H9 (cell line): Measurements from ENCODE around the gene CDC25C. TPM values are rescaled to one million over a fixed set of nuclear protein-coding genes. Genes with fewer than 3 reads are reported as not detected.

Source experiments
- DNase-seq: peaks from one replicate; pipeline ENCODE4 v3.0.0-alpha.2; 2017
- H2AFZ ChIP-seq: one replicate; pipeline ENCODE4 v1.6.1; 2013; ENCODE audit warnings: mild to moderate bottlenecking, low read length, control low read depth, moderate library complexity
- H2AK5ac ChIP-seq: 2 replicates; pipeline ENCODE4 v1.6.1; 2013; ENCODE audit warnings: low read length, control low read depth, mixed read lengths; ENCODE audit not compliant: insufficient read length
- H2BK120ac ChIP-seq: one replicate; pipeline ENCODE4 v1.6.1; 2013; ENCODE audit warnings: low read depth, mild to moderate bottlenecking, low read length, control low read depth, inconsistent platforms; ENCODE audit not compliant: poor library complexity, severe bottlenecking
- H2BK12ac ChIP-seq: 2 replicates; pipeline ENCODE4 v1.6.1; 2013; ENCODE audit warnings: low read length, control low read depth, mixed read lengths, low read depth; ENCODE audit not compliant: insufficient read length
- H2BK15ac ChIP-seq: 2 replicates; pipeline ENCODE4 v1.6.1; 2013; ENCODE audit warnings: low read depth, low read length, control low read depth
- H2BK20ac ChIP-seq: one replicate; pipeline ENCODE4 v1.6.1; 2013; ENCODE audit warnings: low read depth, mild to moderate bottlenecking, low read length, control low read depth, inconsistent platforms; ENCODE audit not compliant: poor library complexity, severe bottlenecking
- H2BK5ac ChIP-seq: 2 replicates; pipeline ENCODE4 v1.6.1; 2013; ENCODE audit warnings: low read length, control low read depth, mixed read lengths; ENCODE audit not compliant: insufficient read length
- H3K14ac ChIP-seq: 2 replicates; pipeline ENCODE4 v1.6.1; 2013; ENCODE audit warnings: low read length, control low read depth; ENCODE audit not compliant: insufficient read depth
- H3K18ac ChIP-seq: 2 replicates; pipeline ENCODE4 v1.6.1; 2013; ENCODE audit warnings: low read depth, mild to moderate bottlenecking, mixed read lengths, low read length, control low read depth; ENCODE audit not compliant: insufficient read length
- H3K23ac ChIP-seq: 2 replicates; pipeline ENCODE4 v1.6.1; 2013; ENCODE audit warnings: low read length, control low read depth, mixed read lengths, low read depth; ENCODE audit not compliant: insufficient read length
- H3K23me2 ChIP-seq: 2 replicates; pipeline ENCODE4 v1.6.1; 2013; ENCODE audit warnings: low read depth, mild to moderate bottlenecking, mixed read lengths, low read length, control low read depth; ENCODE audit not compliant: insufficient read length, poor library complexity, severe bottlenecking
- H3K27ac ChIP-seq: 2 replicates; pipeline ENCODE4 v1.5.1; 2013; ENCODE audit warnings: low read length, control low read depth, mixed read lengths, low read depth; ENCODE audit not compliant: insufficient read length
- H3K27me3 ChIP-seq: 2 replicates; pipeline ENCODE4 v1.6.1; 2013; ENCODE audit warnings: low read length, control low read depth, inconsistent platforms; ENCODE audit not compliant: insufficient read depth
- H3K4ac ChIP-seq: 2 replicates; pipeline ENCODE4 v1.6.1; 2013; ENCODE audit warnings: low read depth, mild to moderate bottlenecking, control low read depth, inconsistent platforms, low read length, moderate library complexity
- H3K4me1 ChIP-seq: 2 replicates; pipeline ENCODE4 v1.6.1; 2013; ENCODE audit warnings: low read length, control low read depth, inconsistent platforms; ENCODE audit not compliant: insufficient read depth
- H3K4me2 ChIP-seq: 2 replicates; pipeline ENCODE4 v1.6.1; 2013; ENCODE audit warnings: low read length, control low read depth, mixed read lengths; ENCODE audit not compliant: insufficient read length, insufficient read depth
- H3K56ac ChIP-seq: 2 replicates; pipeline ENCODE4 v1.6.1; 2013; ENCODE audit warnings: low read depth, mild to moderate bottlenecking, mixed read lengths, low read length, control low read depth; ENCODE audit not compliant: insufficient read length
- H3K79me1 ChIP-seq: 2 replicates; pipeline ENCODE4 v1.6.1; 2013; ENCODE audit warnings: low read depth, mild to moderate bottlenecking, moderate library complexity, low read length, control low read depth, inconsistent platforms; ENCODE audit not compliant: insufficient read depth, poor library complexity, severe bottlenecking
- H3K79me2 ChIP-seq: 2 replicates; pipeline ENCODE4 v1.6.1; 2013; ENCODE audit warnings: low read length, control low read depth, inconsistent platforms; ENCODE audit not compliant: insufficient read depth
- H3K9ac ChIP-seq: 2 replicates; pipeline ENCODE4 v1.6.1; 2013; ENCODE audit warnings: low read length, control low read depth, mixed read lengths; ENCODE audit not compliant: insufficient read length; ENCODE audit errors: extremely low read depth
- H3K9me3 ChIP-seq: one replicate; pipeline ENCODE4 v1.6.1; 2013; ENCODE audit warnings: low read depth, low read length, inconsistent platforms; ENCODE audit not compliant: control insufficient read depth
- H3T11ph ChIP-seq: one replicate; pipeline ENCODE4 v1.6.1; 2013; ENCODE audit warnings: mild to moderate bottlenecking, low read length, control low read depth, inconsistent platforms
- H4K20me1 ChIP-seq: one replicate; pipeline ENCODE4 v1.6.1; 2013; ENCODE audit not compliant: control insufficient read depth, insufficient read length, insufficient read depth
- H4K5ac ChIP-seq: 2 replicates; pipeline ENCODE4 v1.6.1; 2013; ENCODE audit warnings: low read depth, mild to moderate bottlenecking, mixed read lengths, low read length, control low read depth; ENCODE audit not compliant: insufficient read length
- H4K8ac ChIP-seq: replicated peaks from 2 replicates; pipeline ENCODE4 v1.6.1; 2013; ENCODE audit warnings: low read length, control low read depth, mixed read lengths, low read depth; ENCODE audit not compliant: insufficient read length
- H4K91ac ChIP-seq: 2 replicates; pipeline ENCODE4 v1.6.1; 2013; ENCODE audit warnings: low read depth, mild to moderate bottlenecking, moderate library complexity, mixed read lengths, low read length, control low read depth; ENCODE audit not compliant: insufficient read length
- H3K27ac Mint-ChIP-seq, 3 experiments: 2 replicates in 2 of 3; 3 replicates in 1 of 3; pipeline ENCODE4 v1.8.0; 2020 to 2021; ENCODE audit warnings: mixed read lengths in 3 of 3, mild to moderate bottlenecking in 1 of 3, moderate library complexity in 1 of 3
- H3K27me3 Mint-ChIP-seq: 2 replicates; pipeline ENCODE4 v1.8.0; 2021; ENCODE audit warnings: low read depth, mild to moderate bottlenecking, moderate library complexity, mixed read lengths
- H3K36me3 Mint-ChIP-seq, 3 experiments: 2 replicates in 2 of 3; 3 replicates in 1 of 3; pipeline ENCODE4 v1.8.0; 2020 to 2021; ENCODE audit warnings: low read depth in 3 of 3, mixed read lengths in 3 of 3; ENCODE audit not compliant: insufficient read depth in 1 of 3
- H3K4me1 Mint-ChIP-seq, 2 experiments: 2 replicates each; pipeline ENCODE4 v1.8.0; 2020; ENCODE audit warnings: mixed read lengths in 2 of 2
- H3K4me3 Mint-ChIP-seq, 2 experiments: 2 replicates in 1 of 2; 3 replicates in 1 of 2; pipeline ENCODE4 v1.8.0; 2020 to 2021; ENCODE audit warnings: mild to moderate bottlenecking in 2 of 2, mixed read lengths in 2 of 2, moderate library complexity in 1 of 2
- H3K9me3 Mint-ChIP-seq, 2 experiments: 2 replicates in 1 of 2; 3 replicates in 1 of 2; pipeline ENCODE4 v1.8.0; 2020; ENCODE audit warnings: mild to moderate bottlenecking in 2 of 2, mixed read lengths in 2 of 2, moderate library complexity in 1 of 2
- WGBS: extraction: QIAGEN DNeasy Blood & Tissue Kit; methylation state at CpG from one replicate; pipeline ENCODE4 v1.1.7; 2013; ENCODE audit warnings: missing lambda C conversion rate, low lambda C conversion rate, mixed read lengths; ENCODE audit not compliant: insufficient read length; ENCODE audit errors: extremely low coverage; 5-methylcytosine and 5-hydroxymethylcytosine counted together
- total RNA-seq: library from RNA; stranded (reverse); gene quantifications from 2 replicates; pipeline ENCODE4 v1.2.1, GENCODE V29; 2021
- TF ChIP-seq, protein P1 (sequence below): fragments of 200-600 bp; sonication (generic); conservative IDR thresholded peaks from 3 replicates; pipeline ENCODE4 v1.8.0; 2021; ENCODE audit warnings: antibody characterized with exemption, mild to moderate bottlenecking

CDC25C gene
- total RNA-seq, 1 experiment from 2014 or later, result 22.8 TPM

DNA sequence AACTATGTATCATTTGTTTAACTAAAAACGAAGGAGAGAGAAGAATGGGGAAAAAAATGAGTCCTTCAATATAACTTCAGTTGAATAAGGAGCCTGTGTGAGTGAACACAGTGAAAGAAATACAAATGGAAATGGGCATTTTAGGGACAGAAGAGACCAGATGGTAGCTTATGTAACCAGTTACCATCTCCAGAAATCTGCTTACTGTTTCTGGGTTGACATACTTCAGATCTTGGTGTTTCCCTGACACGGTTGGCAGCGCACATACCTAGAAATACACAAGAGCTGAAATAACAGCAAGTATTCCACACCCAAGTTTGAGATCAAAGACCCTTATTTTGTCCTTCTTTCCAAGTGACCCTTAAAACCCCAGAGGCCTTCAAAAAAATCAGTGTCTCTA, 42.3 kb downstream of the CDC25C start:
- no peak overlapping the region for H2BK5ac ChIP-seq
- no peak overlapping the region for H3K9ac ChIP-seq
- H2BK120ac ChIP-seq, result no peak overlapping the region
- H3K4me2 ChIP-seq, result no peak overlapping the region
- H3K18ac ChIP-seq, result no peak overlapping the region
- H3K79me2 ChIP-seq, result no peaks in the 10 kb centered on the region
- H4K20me1 ChIP-seq, result peaks cover 2% of the 10 kb centered on the region
- no peak overlapping the region for H4K91ac ChIP-seq
- H3K9me3 ChIP-seq, result no peaks in the 10 kb centered on the region
- no peak overlapping the region for H3K27ac Mint-ChIP-seq
- no peaks in the 10 kb centered on the region for H3K9me3 Mint-ChIP-seq
- no peak overlapping the region for H2BK20ac ChIP-seq
- H3K79me1 ChIP-seq, result no peaks in the 10 kb centered on the region
- no peak overlapping the region for H3K4ac ChIP-seq
- H3K56ac ChIP-seq, result no peak overlapping the region
- no peak overlapping the region for H3K4me3 Mint-ChIP-seq
- H3K27me3 ChIP-seq, result no peaks in the 10 kb centered on the region
- H3K4me1 ChIP-seq, result no peaks in the 10 kb centered on the region
- no peak overlapping the region for H2BK15ac ChIP-seq
- no peak overlapping the region for H2AK5ac ChIP-seq
- TF ChIP-seq, protein P1, sequence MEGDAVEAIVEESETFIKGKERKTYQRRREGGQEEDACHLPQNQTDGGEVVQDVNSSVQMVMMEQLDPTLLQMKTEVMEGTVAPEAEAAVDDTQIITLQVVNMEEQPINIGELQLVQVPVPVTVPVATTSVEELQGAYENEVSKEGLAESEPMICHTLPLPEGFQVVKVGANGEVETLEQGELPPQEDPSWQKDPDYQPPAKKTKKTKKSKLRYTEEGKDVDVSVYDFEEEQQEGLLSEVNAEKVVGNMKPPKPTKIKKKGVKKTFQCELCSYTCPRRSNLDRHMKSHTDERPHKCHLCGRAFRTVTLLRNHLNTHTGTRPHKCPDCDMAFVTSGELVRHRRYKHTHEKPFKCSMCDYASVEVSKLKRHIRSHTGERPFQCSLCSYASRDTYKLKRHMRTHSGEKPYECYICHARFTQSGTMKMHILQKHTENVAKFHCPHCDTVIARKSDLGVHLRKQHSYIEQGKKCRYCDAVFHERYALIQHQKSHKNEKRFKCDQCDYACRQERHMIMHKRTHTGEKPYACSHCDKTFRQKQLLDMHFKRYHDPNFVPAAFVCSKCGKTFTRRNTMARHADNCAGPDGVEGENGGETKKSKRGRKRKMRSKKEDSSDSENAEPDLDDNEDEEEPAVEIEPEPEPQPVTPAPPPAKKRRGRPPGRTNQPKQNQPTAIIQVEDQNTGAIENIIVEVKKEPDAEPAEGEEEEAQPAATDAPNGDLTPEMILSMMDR, result no peak
- H4K5ac ChIP-seq, result no peak overlapping the region
- H3K27ac ChIP-seq, result no peak overlapping the region
- no peaks in the 10 kb centered on the region for H3K4me1 Mint-ChIP-seq
- no CpG with 5 or more reads among the region's 3 CpGs for WGBS
- peaks cover 10 to 43% (median 29%) of the 10 kb centered on the region in 3 experiments; a peak in 6 of 7 replicates for H3K36me3 Mint-ChIP-seq
- H2AFZ ChIP-seq, result no peak overlapping the region
- H3K27me3 Mint-ChIP-seq, result no peaks in the 10 kb centered on the region
- DNase-seq, result no peak
- no peak overlapping the region for H3K23ac ChIP-seq
- H3T11ph ChIP-seq, result no peak overlapping the region
- no peak overlapping the region for H2BK12ac ChIP-seq
- H3K14ac ChIP-seq, result no peak overlapping the region
- no peak overlapping the region for H4K8ac ChIP-seq
- no peaks in the 10 kb centered on the region for H3K23me2 ChIP-seq
